Measurements from ENCODE around the gene COL28A1. TPM values are rescaled to one million over a fixed set of nuclear protein-coding genes. Genes with fewer than 3 reads are reported as not detected.

COL28A1 gene
- total RNA-seq, 1 experiment from 2014 or later, result 0.81 TPM

GRCh38 chr7:7552199-7552598 lies 16.5 kb upstream of the COL28A1 start (continued):
- TF ChIP-seq PREB (CRISPR knock-in tag; IDR thresholded peaks at IDR 0.05; ENCODE audit: borderline replicate concordance) (no peak), RELA (CRISPR knock-in tag; IDR thresholded peaks at IDR 0.05; ENCODE audit: borderline replicate concordance) (no peak), SP1 (CRISPR knock-in tag; conservative IDR thresholded peaks at IDR 0.05) (no peak), FOXP4 (CRISPR knock-in tag; IDR thresholded peaks at IDR 0.05) (no peak), ZNF423 (CRISPR knock-in tag; IDR thresholded peaks at IDR 0.05) (no peak), JAZF1 (CRISPR knock-in tag; IDR thresholded peaks at IDR 0.05) (no peak), CBFB (CRISPR knock-in tag; IDR thresholded peaks at IDR 0.05; ENCODE audit: low read depth) (no peak), ZBTB43 (CRISPR knock-in tag; IDR thresholded peaks at IDR 0.05) (no peak), ATF2 (CRISPR knock-in tag; IDR thresholded peaks at IDR 0.05; ENCODE audit: borderline replicate concordance, low read depth) (no peak), ZNF396 (CRISPR knock-in tag; IDR thresholded peaks at IDR 0.05; ENCODE audit: borderline replicate concordance) (no peak), ZNF425 (CRISPR knock-in tag; conservative IDR thresholded peaks at IDR 0.05) (no peak)

GRCh38 chr7:7550663-7551062 lies 15.0 kb upstream of the COL28A1 start:
- CTCF ChIA-PET, result no interaction called here
- no peak for TF ChIP-seq SMAD3 (CRISPR knock-in tag; IDR thresholded peaks at IDR 0.05; ENCODE audit: borderline replicate concordance)
- TF ChIP-seq TEAD1 (CRISPR knock-in tag; IDR thresholded peaks at IDR 0.05), result no peak
- no peak for TF ChIP-seq ZNF138 (CRISPR knock-in tag; conservative IDR thresholded peaks at IDR 0.05)
- no peak for TF ChIP-seq NFE2L1 (CRISPR knock-in tag; IDR thresholded peaks at IDR 0.05)
- no peak for TF ChIP-seq ZNF425 (CRISPR knock-in tag; conservative IDR thresholded peaks at IDR 0.05)

More at GRCh38 chr7:7550663-7551062, 15.0 kb upstream of the COL28A1 start:
- Mint-ChIP-seq H3K4me3 (no peak overlapping the region), H3K9me3 (no peaks in the 10 kb centered on the region), H3K36me3 (no peaks in the 10 kb centered on the region), H3K27me3 (ENCODE audit: low read depth) (no peaks in the 10 kb centered on the region), H3K4me1 (no peaks in the 10 kb centered on the region), H3K27ac (no peak overlapping the region)
- POLR2A ChIA-PET, result no interaction called here
- ATAC-seq, result no peak
- DNase-seq (ENCODE audit: low spot score), result no peak
